ENCODE data around the gene USP34.

DNA sequence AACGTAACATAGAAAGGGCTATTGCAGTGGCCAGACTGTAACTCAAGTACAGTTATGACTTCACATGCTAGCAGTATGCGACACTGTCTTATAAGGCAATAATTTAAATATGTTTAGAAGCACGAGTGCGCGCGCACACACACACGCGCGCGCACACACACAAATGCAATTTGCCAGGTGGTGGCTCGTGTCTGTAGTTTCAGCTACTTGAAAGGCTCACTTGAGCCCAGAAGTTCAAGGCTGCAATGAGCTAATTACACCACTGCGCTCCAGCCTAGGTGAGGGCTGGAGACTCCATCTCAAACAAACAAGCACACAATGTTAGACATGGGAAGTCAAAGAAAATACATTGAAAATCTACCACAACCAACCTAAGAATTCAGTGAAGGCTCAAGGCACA is 103.7 kb downstream of the USP34 start:
- TF ChIP-seq, protein P1, sequence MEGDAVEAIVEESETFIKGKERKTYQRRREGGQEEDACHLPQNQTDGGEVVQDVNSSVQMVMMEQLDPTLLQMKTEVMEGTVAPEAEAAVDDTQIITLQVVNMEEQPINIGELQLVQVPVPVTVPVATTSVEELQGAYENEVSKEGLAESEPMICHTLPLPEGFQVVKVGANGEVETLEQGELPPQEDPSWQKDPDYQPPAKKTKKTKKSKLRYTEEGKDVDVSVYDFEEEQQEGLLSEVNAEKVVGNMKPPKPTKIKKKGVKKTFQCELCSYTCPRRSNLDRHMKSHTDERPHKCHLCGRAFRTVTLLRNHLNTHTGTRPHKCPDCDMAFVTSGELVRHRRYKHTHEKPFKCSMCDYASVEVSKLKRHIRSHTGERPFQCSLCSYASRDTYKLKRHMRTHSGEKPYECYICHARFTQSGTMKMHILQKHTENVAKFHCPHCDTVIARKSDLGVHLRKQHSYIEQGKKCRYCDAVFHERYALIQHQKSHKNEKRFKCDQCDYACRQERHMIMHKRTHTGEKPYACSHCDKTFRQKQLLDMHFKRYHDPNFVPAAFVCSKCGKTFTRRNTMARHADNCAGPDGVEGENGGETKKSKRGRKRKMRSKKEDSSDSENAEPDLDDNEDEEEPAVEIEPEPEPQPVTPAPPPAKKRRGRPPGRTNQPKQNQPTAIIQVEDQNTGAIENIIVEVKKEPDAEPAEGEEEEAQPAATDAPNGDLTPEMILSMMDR (IDR thresholded peaks at IDR 0.05; ENCODE audit: insufficient read depth, low read length, poor library complexity, severe bottlenecking): no peak
- no peak for TF ChIP-seq EZH2phosphoT487 (conservative IDR thresholded peaks at IDR 0.05; ENCODE audit: low read length)

Data from SU-DHL-6 (cell line).